IgD-negative memory B cell (primary cell): Measurements from ENCODE around the gene ZFP64. TPM values are rescaled to one million over a fixed set of nuclear protein-coding genes. Genes with fewer than 3 reads are reported as not detected.
"Not testable (repeated sequence)": the region's sequence is repeated elsewhere in the genome, so short reads cannot be mapped to it uniquely, and the experiment has no call there.

Experiments
- H3K27ac Mint-ChIP-seq, 3 donors: one replicate each; pipeline ENCODE4 v1.8.0; 2020 to 2022; ENCODE audit warnings: mild to moderate bottlenecking in 3 of 3, mixed read lengths in 3 of 3, moderate library complexity in 1 of 3
- H3K27me3 Mint-ChIP-seq: one replicate; pipeline ENCODE4 v1.8.0; 2021; ENCODE audit warnings: mixed read lengths
- H3K36me3 Mint-ChIP-seq: one replicate; pipeline ENCODE4 v1.8.0; 2020; ENCODE audit warnings: mild to moderate bottlenecking, mixed read lengths
- H3K4me1 Mint-ChIP-seq, 3 donors: one replicate each; pipeline ENCODE4 v1.8.0; 2020 to 2022; ENCODE audit warnings: mixed read lengths in 3 of 3, mild to moderate bottlenecking in 1 of 3
- H3K4me3 Mint-ChIP-seq, 4 donors: one replicate each; pipeline ENCODE4 v1.8.0; 2020 to 2022; ENCODE audit warnings: mild to moderate bottlenecking in 4 of 4, mixed read lengths in 4 of 4, moderate library complexity in 3 of 4
- H3K9me3 Mint-ChIP-seq, 3 donors: one replicate each; pipeline ENCODE4 v1.8.0; 2020 to 2021; ENCODE audit warnings: mixed read lengths in 3 of 3, mild to moderate bottlenecking in 1 of 3
- polyA plus RNA-seq: library from polyadenylated mRNA; unstranded; fragments of 300-500 nt; fragmentation: Illumina TruSeq; gene quantifications from one replicate; pipeline ENCODE4 v1.2.3, GENCODE V29; 2021

Gene ZFP64
- 12.8 TPM for polyA plus RNA-seq

DNA sequence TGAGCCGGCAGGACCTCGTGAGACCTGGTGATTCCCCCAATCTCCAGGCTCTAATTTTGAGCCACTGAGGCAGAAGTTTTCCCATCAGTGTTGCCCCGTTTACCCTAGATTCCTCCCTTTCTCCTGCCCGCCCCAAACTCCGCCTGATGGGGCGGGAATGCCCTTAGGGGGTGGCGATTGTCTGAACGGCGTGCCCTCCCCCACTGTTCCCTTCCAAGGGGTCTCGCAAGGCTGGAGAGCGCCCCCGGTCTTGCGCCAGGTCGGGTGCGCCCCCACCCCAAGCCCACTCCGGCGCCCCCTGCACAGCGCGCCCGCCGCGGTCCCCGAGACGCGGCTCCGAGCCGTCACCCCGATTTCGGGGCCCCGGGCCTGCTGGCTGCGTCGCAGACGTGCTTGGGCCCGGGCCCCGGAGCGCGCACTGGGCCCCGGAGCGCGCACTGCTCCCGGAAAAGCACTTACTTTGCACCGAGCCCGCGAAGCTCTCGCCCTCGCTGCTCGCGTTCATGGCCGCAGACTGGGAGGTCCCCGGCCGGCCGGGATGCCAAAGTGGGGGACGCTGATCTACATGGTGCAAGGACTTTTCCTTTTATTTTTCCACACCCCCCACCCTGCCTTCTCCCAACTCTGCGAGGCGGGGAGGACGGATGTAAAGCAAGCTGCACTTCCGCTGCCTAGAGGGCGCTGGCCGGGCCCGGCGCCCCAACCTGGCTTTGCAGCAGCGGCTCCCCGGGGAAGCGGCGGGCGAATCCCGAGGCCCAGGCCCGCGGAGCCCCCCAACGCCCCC, at the start of gene ZFP64:
TSS of gene ZFP64 (minus strand) at position 648 of the 784 bp plus-strand sequence. CDS start at position 505, 143 bp downstream.
- no peaks in the 10 kb centered on the region for H3K27me3 Mint-ChIP-seq
- no peaks in the 10 kb centered on the region for H3K36me3 Mint-ChIP-seq
- peaks cover 0 to 2% (median 0%) of the 10 kb centered on the region in 3 donors for H3K9me3 Mint-ChIP-seq
- H3K27ac Mint-ChIP-seq, result peak within 1 kb of the TSS; percentile 80 to 91 (median 90)
- peak within 1 kb of the TSS; percentile 93 to 99 (median 98) for H3K4me3 Mint-ChIP-seq
- H3K4me1 Mint-ChIP-seq, result peaks cover 4 to 11% (median 9%) of the 10 kb centered on the region in 3 donors

DNA sequence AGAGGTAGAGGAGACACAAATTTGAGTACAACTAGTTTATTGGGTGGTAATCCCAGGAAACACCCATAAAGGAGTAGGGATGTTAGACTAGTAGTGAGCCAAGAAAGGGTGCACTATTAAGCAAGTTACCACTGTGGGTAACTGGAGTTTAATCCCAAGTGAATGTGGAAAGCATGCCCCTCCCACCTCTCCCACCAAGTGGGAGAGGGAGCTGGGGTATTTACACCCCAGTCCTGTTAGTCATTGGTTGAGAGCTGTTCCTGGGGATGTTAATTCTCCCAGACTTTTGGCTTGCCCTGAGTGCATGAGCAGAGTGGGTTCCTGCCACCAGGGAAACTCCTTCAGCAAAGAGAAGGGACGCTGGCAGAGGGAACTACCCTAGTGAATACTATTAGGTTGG, 49.2 kb upstream of the ZFP64 start:
- no peak overlapping the region for H3K4me3 Mint-ChIP-seq
- no peaks in the 10 kb centered on the region for H3K4me1 Mint-ChIP-seq
- H3K9me3 Mint-ChIP-seq, result peaks cover 0 to 2% (median 0%) of the 10 kb centered on the region in 3 donors
- no peaks in the 10 kb centered on the region for H3K36me3 Mint-ChIP-seq
- peaks cover 1% of the 10 kb centered on the region for H3K27me3 Mint-ChIP-seq
- no peak overlapping the region for H3K27ac Mint-ChIP-seq

DNA sequence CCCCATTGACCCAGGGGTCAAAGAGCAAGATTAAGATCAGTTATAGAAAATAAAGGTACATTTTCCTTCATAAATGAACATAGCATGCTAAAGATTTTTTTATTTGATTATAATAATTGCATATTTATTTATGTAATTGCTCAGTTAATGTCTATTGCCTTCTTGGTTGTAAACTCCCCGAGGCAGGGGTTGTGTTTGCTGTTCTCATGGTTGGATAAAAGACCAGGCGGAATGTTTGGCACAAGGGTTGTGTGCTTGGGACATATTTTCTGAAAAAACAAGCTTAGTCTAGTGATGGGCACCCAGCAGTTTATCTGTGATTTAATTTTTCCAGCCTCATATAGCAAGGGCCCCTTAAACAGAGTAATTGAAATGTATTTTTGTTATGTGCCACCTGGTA, 47.5 kb upstream of the ZFP64 start:
- H3K9me3 Mint-ChIP-seq, result peaks cover 0 to 2% (median 0%) of the 10 kb centered on the region in 3 donors
- H3K27ac Mint-ChIP-seq, result no peak overlapping the region
- peaks cover 1% of the 10 kb centered on the region for H3K27me3 Mint-ChIP-seq
- no peaks in the 10 kb centered on the region for H3K4me1 Mint-ChIP-seq
- no peak overlapping the region for H3K4me3 Mint-ChIP-seq
- no peaks in the 10 kb centered on the region for H3K36me3 Mint-ChIP-seq

DNA sequence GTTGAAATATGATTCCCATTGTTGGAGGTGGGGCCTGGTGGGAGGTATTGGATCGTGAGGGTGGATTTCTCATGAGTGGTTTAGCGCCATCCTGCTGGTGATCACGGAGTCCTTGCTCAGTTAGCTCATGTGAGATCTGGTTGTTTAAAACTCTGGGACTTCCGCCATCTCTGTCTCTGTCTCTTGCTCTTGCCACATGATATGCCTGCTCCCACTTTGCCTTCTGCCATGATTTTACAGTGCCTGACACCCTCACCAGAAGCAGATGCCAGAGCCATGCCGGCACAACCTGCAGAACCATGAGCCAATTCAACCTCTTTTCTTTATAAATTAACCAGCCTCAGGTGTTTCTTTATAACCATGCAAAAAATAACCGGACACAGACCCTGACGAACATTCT, 44.7 kb upstream of the ZFP64 start:
- peaks cover 4% of the 10 kb centered on the region for H3K27me3 Mint-ChIP-seq

DNA sequence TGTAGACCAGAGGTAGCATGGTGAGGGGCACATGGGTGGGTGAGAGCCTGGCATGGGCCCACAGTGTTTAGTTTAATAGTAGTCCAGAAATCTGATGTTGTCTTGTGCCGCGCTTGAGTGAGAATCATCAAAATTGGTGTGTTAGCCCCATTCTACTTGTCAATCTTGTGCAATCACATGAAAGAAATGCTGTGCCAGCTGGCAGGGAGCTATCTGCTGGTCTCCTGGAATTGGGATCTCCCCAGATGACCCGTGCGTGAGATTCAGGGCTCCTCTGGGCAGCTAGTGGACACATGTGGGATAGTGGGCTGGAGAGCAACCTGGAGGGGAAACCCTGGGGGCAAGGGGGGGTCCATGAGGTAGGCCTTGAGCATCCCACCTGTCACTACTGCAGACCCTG, 43.5 kb upstream of the ZFP64 start:
- H3K4me3 Mint-ChIP-seq, result no peak overlapping the region
- H3K36me3 Mint-ChIP-seq, result peaks cover 3% of the 10 kb centered on the region
- H3K4me1 Mint-ChIP-seq, result peaks cover 0 to 2% (median 0%) of the 10 kb centered on the region in 3 donors
- H3K27me3 Mint-ChIP-seq, result peaks cover 4% of the 10 kb centered on the region
- H3K27ac Mint-ChIP-seq, result no peak overlapping the region
- H3K9me3 Mint-ChIP-seq, result peaks cover 0 to 2% (median 0%) of the 10 kb centered on the region in 3 donors

More for the DNA sequence above, 44.7 kb upstream of the ZFP64 start:
- H3K4me3 Mint-ChIP-seq, result no peak overlapping the region
- H3K36me3 Mint-ChIP-seq, result peaks cover 3% of the 10 kb centered on the region
- H3K27ac Mint-ChIP-seq, result no peak overlapping the region
- peaks cover 0 to 2% (median 0%) of the 10 kb centered on the region in 3 donors for H3K9me3 Mint-ChIP-seq
- no peaks in the 10 kb centered on the region for H3K4me1 Mint-ChIP-seq

DNA sequence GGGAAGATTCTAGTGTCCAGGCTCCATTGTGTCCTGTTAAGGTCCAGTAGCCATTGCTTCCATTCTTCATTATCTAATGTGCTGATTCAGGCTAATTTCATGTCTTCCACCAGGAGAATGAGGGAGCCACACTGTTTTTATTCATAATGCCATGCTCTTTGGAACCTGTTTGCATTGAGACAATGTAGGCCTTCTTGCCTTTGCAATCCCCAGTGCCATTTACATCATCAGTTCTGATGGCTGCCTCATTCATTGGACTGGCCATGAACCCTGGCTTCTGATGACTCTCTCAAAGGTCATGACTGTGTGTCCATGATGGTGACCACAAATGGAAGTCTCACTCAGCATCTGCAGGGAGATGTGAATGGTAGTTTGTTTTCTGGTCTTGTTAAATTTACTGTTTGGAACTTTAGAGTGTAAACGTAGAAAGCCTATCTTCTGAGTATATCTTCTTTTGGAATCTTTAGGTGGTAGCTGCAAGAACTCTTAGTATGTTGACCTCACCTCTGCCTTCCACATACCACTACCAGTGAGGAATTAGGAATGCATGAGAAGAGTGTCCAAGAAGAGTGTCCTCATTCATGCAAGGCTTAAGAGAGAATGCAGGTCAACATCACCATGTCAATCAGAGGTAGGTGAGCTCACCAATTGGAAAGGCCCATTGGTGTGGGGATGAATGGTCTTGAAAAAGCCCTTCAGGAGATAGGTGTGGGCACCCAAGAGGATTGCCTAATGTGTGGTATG, 42.9 kb upstream of the ZFP64 start:
- Mint-ChIP-seq H3K27me3 (peaks cover 4% of the 10 kb centered on the region), H3K9me3 (peaks cover 0 to 2% (median 0%) of the 10 kb centered on the region in 3 donors), H3K36me3 (peaks cover 3% of the 10 kb centered on the region), H3K27ac (no peak overlapping the region), H3K4me1 (peaks cover 0 to 2% (median 0%) of the 10 kb centered on the region in 3 donors), H3K4me3 (no peak overlapping the region)

DNA sequence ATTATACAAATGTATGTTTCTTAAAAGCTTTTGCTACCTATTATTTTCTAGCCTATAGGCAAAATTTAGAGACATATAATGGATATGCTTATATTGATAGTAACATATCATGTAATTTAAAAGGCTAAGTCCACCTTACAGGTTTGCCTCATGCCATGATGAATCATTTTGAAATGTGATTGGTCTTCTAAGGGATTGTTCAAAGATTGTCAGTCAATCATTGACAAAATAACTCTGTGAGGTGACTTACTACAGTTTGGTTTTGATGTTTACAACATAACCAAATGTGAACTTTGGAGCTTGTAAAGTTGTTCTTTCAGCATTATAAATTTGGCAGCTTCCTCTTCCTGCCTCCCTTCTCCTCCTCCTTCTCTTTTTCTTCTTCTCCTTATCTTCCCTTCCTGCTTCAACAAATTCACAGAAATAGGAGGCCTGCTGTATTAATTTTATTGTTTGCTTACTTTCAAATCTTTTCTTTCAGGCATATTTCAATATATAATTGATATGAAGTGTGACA, 39.7 kb upstream of the ZFP64 start:
- H3K27me3 Mint-ChIP-seq, result peaks cover 8% of the 10 kb centered on the region
- H3K36me3 Mint-ChIP-seq, result peaks cover 3% of the 10 kb centered on the region
- H3K4me3 Mint-ChIP-seq, result peak overlapping the region in 1 of 4 donors; percentile 29
- H3K4me1 Mint-ChIP-seq, result peaks cover 0 to 2% (median 0%) of the 10 kb centered on the region in 3 donors
- H3K9me3 Mint-ChIP-seq, result peaks cover 0 to 1% (median 0%) of the 10 kb centered on the region in 3 donors
- peak overlapping the region in 1 of 3 donors; percentile 12 for H3K27ac Mint-ChIP-seq

DNA sequence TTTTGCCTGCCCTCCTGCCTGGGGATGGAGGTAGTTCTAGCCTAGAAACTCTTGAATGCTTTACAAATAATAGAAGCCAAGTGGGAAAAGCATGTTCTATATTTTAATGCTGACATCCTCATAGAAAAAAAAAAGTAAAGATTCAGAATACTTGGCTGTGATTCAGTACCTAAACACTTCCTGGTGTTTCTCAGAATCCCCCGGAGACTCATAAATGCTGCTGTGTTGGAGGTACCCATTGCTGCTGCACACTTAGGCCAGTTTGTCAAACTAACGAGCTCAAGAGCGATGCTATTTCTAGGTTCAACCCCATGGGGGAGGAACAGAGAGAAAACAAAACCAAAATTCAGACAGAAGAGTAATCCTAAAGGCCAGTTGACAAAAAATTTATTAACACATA, 38.8 kb upstream of the ZFP64 start:
- H3K36me3 Mint-ChIP-seq, result peaks cover 3% of the 10 kb centered on the region
- H3K27me3 Mint-ChIP-seq, result peaks cover 8% of the 10 kb centered on the region
- no peak overlapping the region for H3K4me3 Mint-ChIP-seq
- no peaks in the 10 kb centered on the region for H3K9me3 Mint-ChIP-seq
- H3K4me1 Mint-ChIP-seq, result peaks cover 0 to 2% (median 0%) of the 10 kb centered on the region in 3 donors
- H3K27ac Mint-ChIP-seq, result no peak overlapping the region

DNA sequence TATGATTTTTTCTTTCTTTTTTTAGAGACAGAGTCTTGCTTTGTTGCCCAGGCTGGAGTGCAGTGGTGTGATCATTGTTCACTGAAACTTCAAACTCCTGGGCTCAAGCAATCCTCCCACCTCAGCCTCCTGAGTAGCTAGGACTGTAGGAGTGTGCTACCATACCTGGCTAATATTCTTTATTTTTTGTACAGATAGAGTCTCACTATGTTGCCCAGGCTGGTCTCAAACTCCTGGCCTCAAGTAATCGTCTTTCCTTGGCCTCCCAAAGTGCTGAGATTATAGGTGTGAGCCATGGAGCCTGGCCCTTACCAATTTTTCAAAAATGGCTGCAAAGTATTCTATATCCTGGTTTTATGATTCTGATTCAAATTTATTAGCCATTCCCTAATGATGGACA, 37.8 kb upstream of the ZFP64 start:
- not testable (repeated sequence) for H3K27me3 Mint-ChIP-seq, H3K4me1 Mint-ChIP-seq, H3K9me3 Mint-ChIP-seq, H3K4me3 Mint-ChIP-seq, H3K27ac Mint-ChIP-seq, H3K36me3 Mint-ChIP-seq

DNA sequence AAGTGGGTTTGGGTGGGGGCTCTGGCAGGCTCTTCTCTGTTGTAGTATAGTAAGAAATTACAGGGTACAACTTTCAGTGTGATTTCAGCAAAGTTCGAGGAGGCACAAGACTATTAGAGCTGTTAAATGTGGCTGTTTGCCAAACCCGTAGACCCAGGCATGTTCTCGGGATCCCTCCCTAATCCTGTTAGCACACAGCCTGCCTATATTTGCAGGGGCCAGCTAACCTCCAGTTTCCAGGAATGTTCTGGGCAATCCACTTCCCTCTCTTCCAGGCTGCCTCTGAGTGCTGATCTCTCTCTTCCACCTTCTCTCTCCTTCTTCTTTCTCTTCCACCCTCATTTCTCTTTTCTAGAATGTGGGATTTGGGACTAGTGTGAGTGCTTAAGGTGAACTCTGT, 34.8 kb upstream of the ZFP64 start:
- no peak overlapping the region for H3K4me3 Mint-ChIP-seq
- H3K36me3 Mint-ChIP-seq, result no peaks in the 10 kb centered on the region
- peaks cover 0 to 2% (median 2%) of the 10 kb centered on the region in 3 donors for H3K4me1 Mint-ChIP-seq
- H3K27ac Mint-ChIP-seq, result no peak overlapping the region
- H3K9me3 Mint-ChIP-seq, result peaks cover 4 to 5% (median 5%) of the 10 kb centered on the region in 3 donors
- H3K27me3 Mint-ChIP-seq, result peaks cover 6% of the 10 kb centered on the region

DNA sequence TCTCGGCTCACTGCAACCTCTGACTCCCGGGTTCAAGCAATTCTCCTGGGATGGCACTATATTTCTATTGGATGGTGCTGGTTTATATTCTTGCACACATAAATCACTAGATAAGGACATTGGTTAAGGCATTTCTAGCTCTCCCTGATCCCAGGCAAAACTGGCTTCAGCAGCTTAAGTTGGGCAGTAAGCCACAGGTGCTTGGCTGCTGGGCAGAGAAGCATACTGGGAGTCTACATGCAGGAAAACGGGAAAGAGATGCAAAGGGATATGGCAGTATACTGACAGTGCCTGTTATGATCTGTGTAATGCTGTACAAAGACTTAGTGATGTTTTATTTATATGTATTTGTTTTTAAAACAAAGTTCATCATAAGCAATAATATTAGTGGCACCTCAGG, 33.3 kb upstream of the ZFP64 start:
- no peak overlapping the region for H3K27ac Mint-ChIP-seq

DNA sequence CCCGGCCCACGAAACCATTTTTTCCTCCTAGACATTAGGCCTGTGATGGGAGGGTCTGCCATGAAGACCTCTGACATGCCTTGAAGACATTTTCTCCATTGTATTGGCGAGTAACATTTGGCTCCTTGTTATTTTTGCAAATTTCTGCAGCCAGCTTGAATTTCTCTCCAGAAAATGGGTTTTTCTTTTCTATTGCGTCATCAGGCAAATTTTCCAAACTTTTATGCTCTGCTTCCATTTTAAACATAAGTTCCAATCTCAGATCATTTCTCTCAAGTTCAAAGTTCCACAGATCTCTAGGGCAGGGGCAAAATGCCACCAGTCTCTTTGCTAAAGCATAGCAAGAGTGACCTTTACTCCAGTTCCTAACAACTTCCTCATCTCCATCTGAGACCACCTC, 29.8 kb upstream of the ZFP64 start:
- not testable (repeated sequence) for H3K27ac Mint-ChIP-seq, H3K4me1 Mint-ChIP-seq, H3K36me3 Mint-ChIP-seq
- Mint-ChIP-seq H3K9me3 (peaks cover 9 to 12% (median 11%) of the 10 kb centered on the region in 3 donors), H3K27me3 (peaks cover 11% of the 10 kb centered on the region), H3K4me3 (peak overlapping the region in 1 of 4 donors; percentile 46)

More for the DNA sequence above, 33.3 kb upstream of the ZFP64 start:
- H3K36me3 Mint-ChIP-seq, result no peaks in the 10 kb centered on the region
- H3K4me3 Mint-ChIP-seq, result no peak overlapping the region
- H3K27me3 Mint-ChIP-seq, result peaks cover 6% of the 10 kb centered on the region
- H3K9me3 Mint-ChIP-seq, result peaks cover 4 to 6% (median 6%) of the 10 kb centered on the region in 3 donors
- H3K4me1 Mint-ChIP-seq, result peaks cover 0 to 2% (median 0%) of the 10 kb centered on the region in 3 donors

DNA sequence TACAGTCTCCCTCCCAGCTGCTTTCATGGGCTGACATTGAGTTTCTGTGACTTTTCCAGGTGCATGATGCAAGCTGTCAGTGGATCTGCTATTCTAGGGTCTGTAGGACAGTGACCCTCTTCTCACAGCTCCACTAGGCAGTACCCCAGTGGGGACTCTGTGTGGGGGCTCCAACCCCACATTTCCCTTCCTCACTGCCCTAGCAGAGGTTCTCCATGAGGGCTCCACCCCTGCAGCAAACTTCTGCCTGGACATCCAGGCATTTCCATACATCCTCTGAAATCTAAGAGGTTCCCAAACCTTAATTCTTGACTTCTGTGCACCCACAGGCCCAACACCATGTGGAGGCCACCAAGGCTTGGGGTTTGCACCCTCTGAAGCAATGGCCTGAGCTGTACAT, 29.3 kb upstream of the ZFP64 start:
- H3K9me3 Mint-ChIP-seq, result peaks cover 9 to 12% (median 11%) of the 10 kb centered on the region in 3 donors
- not testable (repeated sequence) for H3K36me3 Mint-ChIP-seq, H3K27ac Mint-ChIP-seq, H3K4me3 Mint-ChIP-seq, H3K4me1 Mint-ChIP-seq
- peaks cover 11% of the 10 kb centered on the region for H3K27me3 Mint-ChIP-seq

DNA sequence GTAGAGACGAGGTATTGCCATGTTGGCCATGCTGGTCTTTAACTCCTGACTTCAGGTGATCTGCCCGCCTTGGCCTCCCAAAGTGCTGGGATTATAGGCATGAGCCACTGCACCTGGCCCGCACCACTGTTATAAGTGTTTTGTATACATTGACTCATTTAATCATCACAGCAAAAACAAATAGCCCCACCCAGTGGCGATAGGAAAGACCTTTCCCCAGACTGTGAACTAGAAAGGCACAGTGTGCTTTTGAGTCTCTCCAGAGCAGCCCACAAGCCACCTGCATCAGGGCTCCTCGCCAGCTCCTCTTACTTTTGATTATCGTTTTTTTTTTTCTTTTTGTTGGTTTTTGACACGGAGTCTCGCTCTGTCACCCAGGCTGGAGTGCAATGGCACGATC, 27.9 kb upstream of the ZFP64 start:
- no peak overlapping the region for H3K27ac Mint-ChIP-seq

More for the DNA sequence above, 27.9 kb upstream of the ZFP64 start:
- H3K27me3 Mint-ChIP-seq, result peaks cover 10% of the 10 kb centered on the region
- H3K4me3 Mint-ChIP-seq, result no peak overlapping the region
- peaks cover 0 to 2% (median 0%) of the 10 kb centered on the region in 3 donors for H3K4me1 Mint-ChIP-seq
- H3K36me3 Mint-ChIP-seq, result no peaks in the 10 kb centered on the region
- peaks cover 9 to 12% (median 11%) of the 10 kb centered on the region in 3 donors for H3K9me3 Mint-ChIP-seq
